Activated CD4-positive, alpha-beta T cell treated with anti-CD3 and anti-CD28 coated beads for 36 hours (primary cell): ENCODE results near the gene SLCO3A1. TPM values are rescaled to one million over a fixed set of nuclear protein-coding genes. Genes with fewer than 3 reads are reported as not detected.

Experiments used
- ATAC-seq: fragments of 200-7000 bp; cut with Tn5 transposase; one replicate; pipeline ENCODE4 v1.10.0; 2021; ENCODE audit warnings: mild to moderate bottlenecking, moderate library complexity
- CTCF ChIA-PET: fragments of 350-600 bp; sonication (Branson Sonifier 250); formaldehyde crosslinking; loops from one replicate; lab custom pipeline; 2021; ENCODE audit warnings: antibody characterized with exemption; lab: Charles Lee
- POLR2A ChIA-PET: fragments of 350-600 bp; sonication (Branson Sonifier 250); formaldehyde crosslinking; loops from one replicate; lab custom pipeline; 2021; ENCODE audit warnings: antibody characterized with exemption, inconsistent platforms; lab: Charles Lee
- DNase-seq: peaks from one replicate; pipeline ENCODE4 v3.0.0-alpha.2; 2020
- H3K27ac Mint-ChIP-seq: one replicate; pipeline ENCODE4 v1.8.0; 2021; ENCODE audit warnings: mixed read lengths
- H3K27me3 Mint-ChIP-seq: one replicate; pipeline ENCODE4 v1.8.0; 2021; ENCODE audit warnings: mixed read lengths
- H3K36me3 Mint-ChIP-seq: one replicate; pipeline ENCODE4 v1.8.0; 2021; ENCODE audit warnings: low read depth, mixed read lengths
- H3K4me1 Mint-ChIP-seq: one replicate; pipeline ENCODE4 v1.8.0; 2021; ENCODE audit warnings: mixed read lengths
- H3K4me3 Mint-ChIP-seq: one replicate; pipeline ENCODE4 v1.8.0; 2021; ENCODE audit warnings: mild to moderate bottlenecking, moderate library complexity, mixed read lengths
- H3K9me3 Mint-ChIP-seq: one replicate; pipeline ENCODE4 v1.8.0; 2021; ENCODE audit warnings: low read depth, mixed read lengths
- intact Hi-C, 2 experiments: fragments of 100-400 bp; cut with DNase I in 1 of 2; cut with micrococcal nuclease in 1 of 2; formaldehyde crosslinking; loops; one replicate each; pipeline versions ENCODE4 v1.14.2 to v1.15.1; 2022 to 2024; cut with DNase I, micrococcal nuclease
- total RNA-seq, 2 experiments: library from RNA; stranded (reverse); gene quantifications; one replicate each; pipeline ENCODE4 v1.2.3, GENCODE V29; 2021

The SLCO3A1 gene
- total RNA-seq, 2 experiments from 2014 or later, result 5.6 to 5.8 TPM

DNA sequence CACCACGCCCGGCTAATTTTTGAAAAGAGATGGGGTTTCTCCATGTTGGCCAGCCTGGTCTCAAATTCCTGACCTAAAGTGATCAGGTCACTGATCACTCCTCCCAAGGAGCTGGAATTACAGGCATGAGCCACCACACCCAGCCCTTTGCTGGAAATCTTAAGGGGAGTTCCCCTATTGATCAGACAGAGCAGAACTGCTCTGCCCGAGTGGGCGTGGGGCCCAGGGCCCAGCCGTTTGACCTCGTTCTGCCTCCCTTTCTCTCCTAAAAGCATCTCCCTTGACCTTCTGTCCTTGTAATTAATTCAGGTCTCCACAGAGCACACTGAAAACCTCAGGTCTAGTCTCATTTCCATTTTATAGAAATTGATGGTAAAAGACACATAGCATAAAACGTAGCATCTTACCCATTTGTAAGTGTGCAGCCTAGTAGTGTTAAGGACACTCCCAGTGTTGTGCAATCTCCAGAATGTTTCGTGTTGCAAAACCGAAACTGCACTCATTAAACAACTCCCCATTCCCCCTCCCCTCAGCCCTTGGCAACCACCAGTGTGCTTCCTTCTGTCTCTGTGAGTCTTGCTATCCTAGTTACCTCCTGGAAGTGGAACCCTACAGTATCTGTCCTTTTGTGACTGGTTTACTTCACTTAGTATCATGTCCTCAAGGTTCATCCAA is 89.3 kb downstream of the SLCO3A1 start:
- ChIA-PET CTCF (interaction anchor here (1.4 to 1.9 kb wide), 2 partner anchors 89 to 236 kb away, joined by 4 to 12 read pairs; partner anchors contain the start of gene SLCO3A1), POLR2A (no interaction called here)
- Mint-ChIP-seq H3K9me3 (no peaks in the 10 kb centered on the region), H3K4me3 (no peak overlapping the region), H3K27me3 (no peaks in the 10 kb centered on the region), H3K27ac (peak overlapping the region; percentile 32), H3K4me1 (peaks cover 48% of the 10 kb centered on the region), H3K36me3 (no peaks in the 10 kb centered on the region)
- intact Hi-C loops, result loop anchor here (2.0 to 5.0 kb wide), 4 partner anchors 86 to 641 kb away; no protein-coding TSS in a partner anchor
- DNase-seq, result peak; percentile 63
- ATAC-seq, result peak; percentile 65

DNA sequence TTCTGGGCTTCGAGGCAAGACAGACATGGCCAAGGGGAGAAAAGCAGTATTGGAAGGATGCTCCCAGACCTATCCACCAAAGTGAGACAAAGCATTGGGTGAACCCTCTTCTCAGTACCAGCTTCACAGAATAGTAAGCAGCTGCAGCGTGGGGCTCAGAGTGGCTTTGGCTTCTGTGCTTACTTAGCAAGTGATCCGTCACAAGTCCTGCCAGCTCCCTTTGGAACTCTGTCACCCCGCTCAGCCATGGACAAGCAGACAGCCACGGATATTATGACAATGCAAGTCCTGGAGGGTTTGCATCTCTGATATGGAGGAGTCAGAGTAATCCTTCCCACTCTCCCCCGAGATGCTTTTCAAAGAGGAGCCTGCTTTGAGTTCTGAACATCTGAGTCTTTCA is 90.8 kb downstream of the SLCO3A1 start:
- ChIA-PET POLR2A (no interaction called here), CTCF (interaction anchor here (0.7 kb wide), 1 partner anchor 134 kb away, joined by 3 read pairs; no protein-coding TSS in a partner anchor)
- Mint-ChIP-seq H3K4me3 (no peak overlapping the region), H3K4me1 (peaks cover 47% of the 10 kb centered on the region), H3K9me3 (no peaks in the 10 kb centered on the region), H3K36me3 (no peaks in the 10 kb centered on the region), H3K27ac (no peak overlapping the region), H3K27me3 (no peaks in the 10 kb centered on the region)
- DNase-seq (no peak), ATAC-seq (no peak)
- intact Hi-C loops, result loop anchor here in 1 of 2 experiments (5.0 kb wide), 2 partner anchors 133 to 642 kb away; no protein-coding TSS in a partner anchor

DNA sequence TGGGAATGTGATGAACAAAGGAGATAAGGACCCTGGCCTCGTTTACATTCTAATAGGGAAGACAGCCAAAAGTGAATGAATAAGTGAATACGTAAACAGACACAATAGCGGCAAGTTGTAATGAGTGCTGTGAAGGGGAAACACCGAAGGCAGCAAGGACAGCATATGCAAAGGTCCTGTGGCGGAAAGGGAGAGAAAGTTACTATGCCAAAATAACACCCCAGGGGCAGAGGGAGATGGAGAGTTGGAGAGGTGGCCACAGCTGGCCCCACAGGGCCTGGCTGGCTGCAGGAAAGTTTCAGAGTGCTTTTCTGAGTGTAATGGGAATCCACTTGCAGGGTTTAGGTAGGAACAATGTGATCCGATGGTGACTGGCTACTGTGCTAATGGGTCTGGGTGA is 91.9 kb downstream of the SLCO3A1 start:
- Mint-ChIP-seq H3K4me3 (no peak overlapping the region), H3K27ac (no peak overlapping the region), H3K27me3 (no peaks in the 10 kb centered on the region), H3K36me3 (no peaks in the 10 kb centered on the region), H3K4me1 (peaks cover 43% of the 10 kb centered on the region), H3K9me3 (no peaks in the 10 kb centered on the region)
- CTCF ChIA-PET, result no interaction called here
- POLR2A ChIA-PET, result no interaction called here
- intact Hi-C loops, result no loop called here
- ATAC-seq (no peak), DNase-seq (no peak)

DNA sequence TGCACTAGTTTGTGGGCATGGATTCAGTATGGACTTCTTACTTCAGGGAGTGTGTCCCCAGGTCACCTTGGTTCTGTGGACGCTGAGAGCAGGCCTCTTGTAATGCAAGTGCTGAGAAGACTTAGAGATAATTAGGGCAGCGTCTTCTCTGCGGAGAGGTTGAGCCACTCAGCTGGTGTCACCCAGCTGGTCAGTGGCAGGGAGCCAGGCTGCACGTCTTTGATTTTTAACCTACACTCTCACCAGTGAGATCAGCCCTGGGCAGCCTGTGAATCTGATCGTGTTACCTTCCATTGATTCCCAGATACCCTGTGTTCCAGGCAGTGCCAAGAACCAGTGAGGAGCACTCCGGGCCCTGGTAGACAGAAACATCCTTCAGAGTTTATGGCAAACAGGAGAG is 92.6 kb downstream of the SLCO3A1 start:
- H3K9me3 Mint-ChIP-seq, result no peaks in the 10 kb centered on the region
- H3K27ac Mint-ChIP-seq, result no peak overlapping the region
- H3K27me3 Mint-ChIP-seq, result no peaks in the 10 kb centered on the region
- no peak for ATAC-seq
- POLR2A ChIA-PET, result no interaction called here
- H3K36me3 Mint-ChIP-seq, result no peaks in the 10 kb centered on the region
- CTCF ChIA-PET, result no interaction called here
- H3K4me1 Mint-ChIP-seq, result peaks cover 38% of the 10 kb centered on the region
- no peak overlapping the region for H3K4me3 Mint-ChIP-seq
- no peak for DNase-seq
- intact Hi-C loops, result no loop called here

DNA sequence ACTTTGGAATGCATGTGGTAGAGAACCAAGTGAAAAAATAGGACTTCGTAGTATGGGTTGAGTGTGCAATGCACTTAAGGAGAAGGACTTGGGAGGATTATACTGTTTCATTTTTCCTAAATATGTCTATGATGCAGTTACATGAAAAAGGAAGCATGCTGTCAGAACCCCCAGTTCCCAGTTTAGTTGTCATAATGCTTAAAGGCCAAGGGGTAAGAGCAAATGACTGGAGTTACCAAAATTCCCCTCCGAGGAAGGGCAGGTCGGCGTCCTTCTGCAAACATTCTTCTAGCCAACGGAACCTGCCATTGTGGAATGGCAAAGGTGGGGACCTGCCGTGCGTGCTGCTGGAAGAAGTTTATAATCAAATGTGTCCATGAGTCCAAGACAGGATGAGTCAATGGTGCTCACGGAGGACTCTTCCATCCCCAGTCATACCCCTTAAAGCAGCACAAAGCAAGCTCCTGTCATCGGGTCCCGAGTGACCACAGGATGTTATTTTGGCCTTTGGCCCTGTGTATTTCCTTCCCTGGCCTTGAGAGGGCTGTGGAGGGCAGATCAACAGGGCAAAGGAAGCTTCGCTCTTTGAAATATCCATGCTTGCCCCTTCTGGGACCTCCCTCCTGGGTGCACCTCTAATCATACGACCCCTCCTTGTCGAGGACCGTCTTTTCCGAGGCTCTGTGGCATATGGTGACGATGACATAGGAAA is 93.2 kb downstream of the SLCO3A1 start:
- H3K4me3 Mint-ChIP-seq, result no peak overlapping the region
- no peaks in the 10 kb centered on the region for H3K9me3 Mint-ChIP-seq
- peaks cover 37% of the 10 kb centered on the region for H3K4me1 Mint-ChIP-seq
- ATAC-seq (no peak), DNase-seq (no peak)
- no peak overlapping the region for H3K27ac Mint-ChIP-seq
- no peaks in the 10 kb centered on the region for H3K36me3 Mint-ChIP-seq
- H3K27me3 Mint-ChIP-seq, result no peaks in the 10 kb centered on the region
- intact Hi-C loops, result no loop called here
- POLR2A ChIA-PET, result no interaction called here
- CTCF ChIA-PET, result interaction anchor here (0.9 to 1.6 kb wide), 3 partner anchors 11 to 98 kb away, joined by 3 to 4 read pairs (median 3); no protein-coding TSS in a partner anchor

DNA sequence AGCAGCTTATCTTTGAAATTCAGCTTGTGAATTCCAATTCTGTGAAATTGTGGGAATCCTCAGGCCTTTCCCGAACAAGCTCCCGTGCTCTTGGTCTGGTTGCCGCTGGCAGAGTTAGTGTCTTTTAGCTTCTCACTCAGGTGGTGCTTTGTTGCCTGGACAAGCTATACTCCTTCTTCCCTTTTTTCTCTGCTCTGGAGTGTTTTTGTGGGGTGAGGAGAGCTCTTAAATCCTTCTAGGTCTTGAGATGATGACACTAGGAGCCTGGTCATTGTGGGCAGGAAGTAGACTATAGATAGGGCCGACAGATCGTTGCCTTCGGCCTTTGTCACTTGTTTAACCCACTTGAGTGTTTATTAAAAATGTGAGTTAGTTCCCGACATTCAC is 93.8 kb downstream of the SLCO3A1 start:
- ChIA-PET POLR2A (no interaction called here), CTCF (interaction anchor here (0.8 to 1.6 kb wide), 4 partner anchors 10 to 129 kb away, joined by 3 to 4 read pairs (median 3); no protein-coding TSS in a partner anchor)
- Mint-ChIP-seq H3K27ac (no peak overlapping the region), H3K4me1 (peaks cover 38% of the 10 kb centered on the region), H3K9me3 (no peaks in the 10 kb centered on the region), H3K4me3 (no peak overlapping the region), H3K27me3 (no peaks in the 10 kb centered on the region), H3K36me3 (no peaks in the 10 kb centered on the region)
- intact Hi-C loops, result no loop called here
- DNase-seq, result no peak
- ATAC-seq, result no peak

DNA sequence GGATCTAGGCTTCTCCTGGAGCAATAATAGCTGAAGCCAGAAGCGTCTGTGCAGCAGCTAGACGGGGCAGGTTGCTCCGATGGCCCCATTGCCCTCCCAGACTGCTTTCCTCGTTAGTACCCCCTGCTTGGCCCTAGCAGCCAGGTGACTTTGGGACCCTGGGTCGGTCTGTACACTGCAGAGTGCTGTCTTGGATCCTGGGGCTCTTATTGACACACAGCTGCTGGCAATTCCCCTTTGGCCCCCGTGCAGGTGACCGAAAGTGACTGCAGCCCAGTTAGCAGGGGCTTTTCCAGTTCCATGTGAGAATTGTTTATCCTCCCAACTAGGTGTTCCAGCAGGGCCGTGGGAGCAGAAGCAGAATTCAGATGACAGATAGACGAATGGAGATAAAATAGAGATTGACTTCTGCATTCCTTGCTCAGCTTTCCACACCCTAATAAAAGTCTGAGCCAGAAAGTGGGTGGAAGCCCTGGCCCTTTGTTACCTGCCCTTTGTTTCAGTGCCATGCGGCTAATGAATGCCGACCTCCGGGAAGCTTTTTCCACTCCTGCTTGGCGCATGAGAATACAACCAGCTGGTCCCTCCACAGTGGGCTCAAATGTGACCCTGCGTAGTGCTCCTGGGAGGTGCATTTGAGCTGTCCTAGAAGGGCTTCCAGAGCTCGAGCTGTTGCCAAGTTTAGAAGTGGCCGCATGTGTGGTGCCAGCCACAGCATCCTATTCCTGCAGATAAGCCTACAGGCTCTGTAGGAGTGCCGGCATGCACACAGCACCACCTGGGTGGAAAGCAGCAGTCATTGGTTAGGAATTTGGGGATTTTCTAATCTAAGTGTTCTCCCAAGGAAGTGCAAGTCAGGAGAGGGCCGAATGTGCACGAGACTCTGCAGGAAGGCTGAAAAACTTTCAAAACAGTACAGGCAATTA is 94.4 kb downstream of the SLCO3A1 start:
- Mint-ChIP-seq H3K27ac (no peak overlapping the region), H3K4me1 (peaks cover 38% of the 10 kb centered on the region), H3K36me3 (no peaks in the 10 kb centered on the region), H3K9me3 (no peaks in the 10 kb centered on the region), H3K27me3 (no peaks in the 10 kb centered on the region), H3K4me3 (no peak overlapping the region)
- intact Hi-C loops, result no loop called here
- POLR2A ChIA-PET, result no interaction called here
- DNase-seq (no peak), ATAC-seq (no peak)
- CTCF ChIA-PET, result interaction anchor here (0.8 to 1.6 kb wide), 4 partner anchors 9 to 128 kb away, joined by 3 to 4 read pairs (median 3); no protein-coding TSS in a partner anchor

DNA sequence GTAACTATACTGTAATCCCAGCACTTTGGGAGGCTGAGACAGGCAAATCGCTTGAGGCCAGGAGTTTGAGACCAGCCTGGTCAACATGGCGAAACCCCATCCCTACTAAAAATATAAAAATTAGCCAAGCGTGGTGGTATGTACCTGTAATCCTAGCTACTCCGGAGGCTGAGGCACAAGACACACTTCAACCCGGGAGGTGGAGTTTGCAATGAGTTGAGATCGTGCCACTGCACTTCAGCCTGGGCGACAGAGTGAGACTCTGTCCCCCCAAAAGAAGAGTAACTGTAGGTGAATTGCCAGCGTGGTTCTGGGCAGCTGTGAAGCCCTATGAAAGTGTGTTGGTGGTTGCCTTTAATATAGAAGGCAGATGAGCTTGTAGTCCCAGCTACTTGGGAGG is 95.9 kb downstream of the SLCO3A1 start:
- Mint-ChIP-seq H3K4me3 (no peak overlapping the region), H3K27me3 (no peaks in the 10 kb centered on the region), H3K27ac (no peak overlapping the region), H3K9me3 (no peaks in the 10 kb centered on the region), H3K36me3 (no peaks in the 10 kb centered on the region), H3K4me1 (peaks cover 45% of the 10 kb centered on the region)
- DNase-seq, result no peak
- POLR2A ChIA-PET, result no interaction called here
- CTCF ChIA-PET, result interaction anchor here (0.6 kb wide), 1 partner anchor 16 kb away, joined by 3 read pairs; no protein-coding TSS in a partner anchor
- no peak for ATAC-seq
- intact Hi-C loops, result no loop called here

DNA sequence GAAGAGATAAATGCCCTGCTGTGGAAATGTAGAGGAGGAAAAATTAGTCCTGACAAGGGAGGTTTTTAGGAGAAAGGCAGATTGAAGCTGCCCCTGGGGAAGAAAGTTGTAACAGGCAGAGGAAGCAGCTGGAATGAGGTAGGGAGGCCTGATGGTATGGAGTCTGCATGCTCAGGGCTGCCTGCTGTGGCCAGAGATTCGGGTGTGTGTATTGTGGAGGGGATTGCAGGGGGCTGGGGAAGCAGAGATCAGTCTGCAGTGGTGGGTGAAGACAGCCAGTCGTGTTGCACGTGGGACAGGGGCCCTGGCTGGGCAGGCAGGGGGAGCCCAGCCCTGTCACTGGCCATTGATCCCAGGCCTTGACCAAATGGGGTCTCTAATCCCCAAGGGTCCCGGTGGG is 96.5 kb downstream of the SLCO3A1 start:
- intact Hi-C loops, result no loop called here
- Mint-ChIP-seq H3K4me1 (peaks cover 45% of the 10 kb centered on the region), H3K27ac (no peak overlapping the region), H3K4me3 (no peak overlapping the region), H3K36me3 (no peaks in the 10 kb centered on the region), H3K27me3 (no peaks in the 10 kb centered on the region), H3K9me3 (no peaks in the 10 kb centered on the region)
- ChIA-PET POLR2A (no interaction called here), CTCF (no interaction called here)
- DNase-seq (no peak), ATAC-seq (no peak)

DNA sequence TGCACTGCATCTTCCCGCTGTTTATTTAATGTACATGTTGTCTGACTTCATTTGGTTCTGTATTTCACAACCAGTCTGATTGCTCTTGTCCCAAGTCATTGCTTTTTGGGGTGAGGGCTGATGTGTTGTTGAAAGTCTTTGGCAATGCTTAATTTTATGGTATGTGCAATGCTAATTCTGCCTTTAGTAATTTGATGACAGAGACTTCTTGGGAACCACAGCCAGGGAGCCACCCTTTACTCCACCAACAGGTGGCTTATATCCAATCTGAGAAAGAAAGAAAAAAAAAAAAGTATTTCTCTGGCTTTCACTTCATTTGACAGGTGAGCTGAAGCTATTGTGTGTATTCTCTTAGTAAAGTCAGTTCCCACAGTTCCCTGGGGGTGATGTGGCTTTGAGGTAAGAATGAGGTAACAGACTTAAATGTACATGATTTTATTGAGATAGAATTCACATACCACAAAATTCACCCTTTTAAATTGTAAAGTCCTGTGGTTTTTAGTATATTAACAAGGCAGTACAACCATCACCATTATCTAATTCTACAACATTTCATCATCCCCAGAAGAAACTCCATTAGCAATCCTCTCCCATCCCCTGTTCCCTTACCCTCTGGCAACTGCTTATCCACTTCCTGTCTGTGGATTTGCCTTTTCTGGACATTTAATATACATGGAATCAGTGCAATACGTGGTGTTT is 97.3 kb downstream of the SLCO3A1 start:
- H3K27me3 Mint-ChIP-seq, result no peaks in the 10 kb centered on the region
- intact Hi-C loops, result no loop called here
- CTCF ChIA-PET, result no interaction called here
- H3K9me3 Mint-ChIP-seq, result no peaks in the 10 kb centered on the region
- DNase-seq (no peak), ATAC-seq (no peak)
- H3K4me3 Mint-ChIP-seq, result no peak overlapping the region
- H3K27ac Mint-ChIP-seq, result no peak overlapping the region
- peaks cover 45% of the 10 kb centered on the region for H3K4me1 Mint-ChIP-seq
- no peaks in the 10 kb centered on the region for H3K36me3 Mint-ChIP-seq
- POLR2A ChIA-PET, result no interaction called here

DNA sequence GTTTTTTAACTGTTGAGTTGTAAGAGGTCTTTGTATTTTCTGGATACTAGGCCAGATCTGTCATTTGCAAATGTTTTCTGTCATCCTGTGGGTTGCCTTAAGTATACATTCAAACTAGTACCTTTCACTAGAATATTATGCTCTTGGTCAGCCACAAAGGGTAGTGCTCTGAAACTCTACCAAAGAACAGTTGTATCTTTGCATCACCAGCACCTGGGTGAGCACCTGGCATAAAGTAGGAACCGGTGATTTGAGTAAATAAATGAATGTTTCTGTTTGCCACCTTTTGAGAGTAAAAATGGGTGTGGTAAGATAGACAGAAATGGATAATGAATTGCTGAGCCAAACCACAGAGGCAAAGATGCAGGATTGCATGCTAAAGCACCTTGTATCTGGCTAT is 98.7 kb downstream of the SLCO3A1 start:
- DNase-seq (no peak), ATAC-seq (no peak)
- ChIA-PET POLR2A (no interaction called here), CTCF (no interaction called here)
- Mint-ChIP-seq H3K27ac (no peak overlapping the region), H3K4me3 (no peak overlapping the region), H3K27me3 (no peaks in the 10 kb centered on the region), H3K36me3 (no peaks in the 10 kb centered on the region), H3K9me3 (no peaks in the 10 kb centered on the region), H3K4me1 (peaks cover 38% of the 10 kb centered on the region)
- intact Hi-C loops, result no loop called here
